D721Med (cell line): ENCODE measurements around the gene PEX26.

Experiments
- DNase-seq: peaks from one replicate; pipeline ENCODE4 v3.0.0; 2011; ENCODE audit warnings: low spot score; ENCODE audit not compliant: insufficient read length
- FAIRE-seq: peaks from 2 replicates; lab custom pipeline; 2011; peaks lifted over from hg19 to GRCh38; lab: Jason Lieb, UNC
- TF ChIP-seq, protein P1 (sequence below): IDR thresholded peaks from 2 replicates; pipeline ENCODE4 v1.5.1; 2012; ENCODE audit warnings: mild to moderate bottlenecking, control low read depth; ENCODE audit not compliant: insufficient read depth; ENCODE audit errors: missing control alignments

The PEX26 gene

DNA sequence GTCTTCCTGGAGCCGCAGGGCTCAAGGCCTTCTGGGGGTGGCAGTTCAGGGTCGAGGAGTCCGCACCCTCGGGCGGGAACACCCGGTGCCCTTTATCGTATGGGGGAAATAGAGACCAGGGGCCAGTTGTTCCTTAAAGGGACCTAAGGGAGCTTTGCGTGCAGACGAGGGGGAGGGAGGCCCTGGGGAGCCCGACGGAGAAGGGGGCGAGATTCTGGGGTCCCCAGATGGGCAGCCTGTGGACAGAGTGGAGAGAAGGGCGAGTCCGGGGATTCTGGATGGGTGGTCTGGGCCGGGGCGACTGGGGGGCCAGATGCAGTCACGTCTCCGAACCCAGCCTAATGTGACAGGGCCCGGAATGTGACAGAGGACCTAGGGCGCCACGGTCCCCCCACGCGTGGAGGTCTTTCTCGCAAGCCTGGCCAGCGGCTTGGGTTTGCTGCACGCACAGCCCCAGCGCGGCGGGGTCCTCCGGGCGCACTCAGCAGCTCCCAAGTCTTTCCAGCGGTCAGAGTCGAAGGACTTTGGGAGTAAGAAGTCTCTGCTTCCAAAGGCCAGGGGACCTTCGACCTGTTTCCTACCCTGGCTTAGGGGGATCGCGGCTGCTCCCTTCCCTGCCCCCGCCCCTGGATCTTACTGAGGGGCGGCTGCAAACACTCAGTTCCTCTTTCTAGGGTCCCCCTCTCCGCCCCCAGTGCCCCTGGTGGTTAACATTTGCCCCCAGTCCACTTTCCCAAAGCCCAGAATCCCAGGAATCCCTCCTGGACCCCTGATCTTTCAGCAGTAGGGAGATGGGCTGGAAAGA is 33.4 kb downstream of the PEX26 start:
- TF ChIP-seq, protein P1, sequence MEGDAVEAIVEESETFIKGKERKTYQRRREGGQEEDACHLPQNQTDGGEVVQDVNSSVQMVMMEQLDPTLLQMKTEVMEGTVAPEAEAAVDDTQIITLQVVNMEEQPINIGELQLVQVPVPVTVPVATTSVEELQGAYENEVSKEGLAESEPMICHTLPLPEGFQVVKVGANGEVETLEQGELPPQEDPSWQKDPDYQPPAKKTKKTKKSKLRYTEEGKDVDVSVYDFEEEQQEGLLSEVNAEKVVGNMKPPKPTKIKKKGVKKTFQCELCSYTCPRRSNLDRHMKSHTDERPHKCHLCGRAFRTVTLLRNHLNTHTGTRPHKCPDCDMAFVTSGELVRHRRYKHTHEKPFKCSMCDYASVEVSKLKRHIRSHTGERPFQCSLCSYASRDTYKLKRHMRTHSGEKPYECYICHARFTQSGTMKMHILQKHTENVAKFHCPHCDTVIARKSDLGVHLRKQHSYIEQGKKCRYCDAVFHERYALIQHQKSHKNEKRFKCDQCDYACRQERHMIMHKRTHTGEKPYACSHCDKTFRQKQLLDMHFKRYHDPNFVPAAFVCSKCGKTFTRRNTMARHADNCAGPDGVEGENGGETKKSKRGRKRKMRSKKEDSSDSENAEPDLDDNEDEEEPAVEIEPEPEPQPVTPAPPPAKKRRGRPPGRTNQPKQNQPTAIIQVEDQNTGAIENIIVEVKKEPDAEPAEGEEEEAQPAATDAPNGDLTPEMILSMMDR, result no peak
- DNase-seq, result no peak
- FAIRE-seq, result no peak

DNA sequence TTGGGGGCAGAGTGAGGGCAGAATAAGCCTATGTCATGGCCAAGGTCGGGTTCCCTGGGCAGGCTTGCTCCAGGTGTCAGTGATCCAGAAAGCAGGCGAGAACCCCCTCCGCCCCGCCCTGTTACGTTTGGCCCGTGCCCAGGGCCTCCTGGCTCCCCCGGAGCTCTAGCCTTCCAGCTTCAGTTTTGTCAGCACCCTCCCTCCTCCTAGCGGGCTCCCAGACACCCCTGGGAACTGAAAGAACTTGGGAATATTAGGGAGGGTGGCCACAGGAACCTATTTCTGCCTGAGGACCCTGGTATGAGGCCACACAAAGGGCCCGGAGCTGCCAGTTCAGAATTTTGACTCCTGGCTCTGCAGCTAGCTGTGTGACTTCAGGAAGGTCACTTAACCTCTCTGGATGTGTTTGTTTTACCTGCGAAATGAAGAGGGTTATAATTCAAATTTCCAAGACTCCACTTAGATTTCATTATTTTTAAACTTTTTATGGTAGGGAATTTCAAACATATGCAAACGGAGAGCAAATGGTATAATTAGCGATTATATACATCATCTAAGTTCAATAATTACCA is 34.1 kb downstream of the PEX26 start:
- DNase-seq (no peak), FAIRE-seq (no peak)
- TF ChIP-seq, protein P1, result no peak

DNA sequence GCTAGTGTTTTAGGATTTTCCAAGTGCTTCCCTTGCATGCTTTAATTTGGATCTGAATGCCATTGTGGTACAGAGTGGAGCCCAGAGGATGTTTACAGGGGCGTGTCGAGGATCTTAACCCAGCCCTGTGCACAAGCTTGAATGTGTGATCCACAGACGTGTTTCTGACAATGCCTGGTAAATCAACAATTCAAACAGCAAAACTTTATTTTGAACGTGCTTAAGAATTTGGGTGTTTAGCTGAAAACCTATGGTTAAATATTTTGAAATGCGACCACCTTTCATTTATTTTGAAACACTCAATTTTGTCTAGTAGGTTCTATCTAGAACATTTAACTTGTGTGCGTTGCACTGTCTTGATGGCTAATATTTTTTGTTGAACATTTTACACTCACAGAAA is 34.6 kb downstream of the PEX26 start:
- TF ChIP-seq, protein P1, result no peak
- no peak for FAIRE-seq

DNA sequence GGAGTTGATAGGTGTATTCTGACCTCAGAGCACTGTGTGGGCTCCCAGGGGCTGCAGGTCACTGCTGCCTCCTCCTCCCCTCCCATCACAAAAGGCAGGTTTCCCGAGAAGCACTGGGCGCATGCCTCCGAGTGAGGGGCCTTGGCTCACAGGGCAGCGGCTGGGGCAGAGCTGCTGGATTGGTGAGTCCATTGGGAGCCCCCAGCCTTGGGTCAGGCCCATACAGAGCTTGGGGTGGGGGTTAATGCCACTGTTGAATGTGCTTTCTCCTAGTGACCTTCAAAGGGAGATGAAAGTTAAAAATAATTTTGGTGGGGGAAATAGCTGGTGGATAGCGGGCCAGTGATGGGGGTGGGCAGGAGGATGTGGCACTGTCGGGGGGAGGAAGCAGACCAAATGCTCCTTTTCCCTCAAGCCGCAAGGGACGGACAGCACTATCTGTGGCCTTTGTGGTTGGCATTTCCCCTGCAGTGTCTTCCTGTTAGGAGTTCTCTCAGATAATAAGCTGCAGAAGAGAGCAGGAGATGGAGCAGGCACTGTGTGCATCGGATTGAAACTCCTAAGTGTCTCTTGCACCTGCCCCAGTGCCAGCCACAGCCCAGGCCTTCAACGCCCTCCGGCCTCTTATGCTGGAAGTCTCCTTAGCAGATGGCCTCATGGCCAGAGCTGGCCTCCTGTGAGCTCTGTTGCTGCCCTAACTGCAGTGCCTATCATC is 36.0 kb downstream of the PEX26 start:
- FAIRE-seq (no peak), DNase-seq (no peak)
- TF ChIP-seq, protein P1, result no peak

More for the DNA sequence above, 34.6 kb downstream of the PEX26 start:
- DNase-seq, result no peak

DNA sequence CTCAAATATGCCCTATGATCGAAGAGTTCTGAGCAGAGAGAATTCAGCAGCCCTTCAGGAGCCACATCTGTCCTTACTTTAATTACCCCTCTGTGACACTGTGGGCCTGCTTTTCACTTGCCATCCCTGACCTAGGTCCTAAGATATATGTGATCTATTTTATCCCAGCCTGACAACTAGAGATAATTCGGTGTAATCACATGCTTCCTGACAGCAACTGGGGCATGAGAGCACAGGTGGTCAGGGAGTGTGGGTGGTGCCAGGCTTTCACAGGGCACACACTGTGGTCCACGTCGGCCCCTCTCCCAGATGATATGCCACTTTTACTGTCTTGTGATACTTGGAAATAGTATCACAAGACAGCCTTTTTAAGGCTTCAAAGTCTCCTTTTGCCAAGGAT is 36.7 kb downstream of the PEX26 start:
- TF ChIP-seq, protein P1, result no peak
- DNase-seq, result no peak
- no peak for FAIRE-seq

DNA sequence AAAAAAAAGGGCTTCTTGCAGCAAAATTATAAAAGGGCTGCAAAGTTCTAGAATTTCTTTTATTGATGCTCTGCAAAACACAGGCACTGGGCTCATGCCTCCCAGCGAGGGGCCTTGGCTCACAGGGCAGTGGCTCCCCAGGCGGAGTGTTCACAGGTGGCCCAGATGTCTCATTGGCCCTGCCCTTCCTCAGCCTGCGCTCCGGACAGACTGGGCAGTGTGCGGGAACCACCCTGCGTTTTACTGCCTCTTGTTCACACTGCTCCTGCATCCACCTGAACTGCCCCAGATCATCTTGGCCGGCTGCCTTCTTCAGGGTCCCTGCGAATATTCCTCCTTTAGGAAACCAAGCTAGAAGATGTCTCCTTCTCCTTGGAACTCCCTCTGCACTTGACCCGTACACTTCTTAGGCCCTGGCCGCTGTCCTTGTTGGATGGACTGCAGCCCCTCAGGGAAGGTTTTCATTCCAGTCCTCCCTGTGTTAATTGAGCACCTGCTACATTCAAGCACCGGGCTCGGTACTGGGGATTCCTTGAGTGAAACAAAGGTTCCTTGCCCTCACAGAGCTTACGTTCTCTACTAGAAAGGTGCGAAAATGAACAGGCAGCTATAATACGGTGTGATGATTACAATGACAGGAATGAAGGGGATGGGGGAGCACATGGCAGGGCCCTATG is 37.3 kb downstream of the PEX26 start:
- no peak for DNase-seq
- no peak for FAIRE-seq
- TF ChIP-seq, protein P1, result no peak
